K562 (cell line): Measurements from ENCODE around the gene ASB15. TPM values are rescaled to one million over a fixed set of nuclear protein-coding genes. Genes with fewer than 3 reads are reported as not detected.

ENCODE experiments used
- ETS1 ChIP-seq: conservative IDR thresholded peaks from 2 replicates; pipeline ENCODE4 v1.6.1; 2011; ENCODE audit warnings: low read depth, mild to moderate bottlenecking, low read length; ENCODE audit not compliant: control insufficient read depth
- KHSRP ChIP-seq: fragments of 450-650 bp; IDR thresholded peaks from 2 replicates; pipeline ENCODE4 v1.6.1; 2017
- KLF1 ChIP-seq: fragments of 450-650 bp; IDR thresholded peaks from 2 replicates; pipeline ENCODE4 v1.6.1; 2016; ENCODE audit warnings: missing genetic modification characterization, missing compliant biosample characterization
- MNT ChIP-seq, 2 experiments: fragments of 450-650 bp; conservative IDR thresholded peaks; 2 replicates each; pipeline ENCODE4 v1.6.1; 2017; ENCODE audit warnings: mild to moderate bottlenecking in 2 of 2, moderate library complexity in 2 of 2
- POLR2H ChIP-seq: IDR thresholded peaks from 2 replicates; pipeline ENCODE4 v1.6.1; 2016; ENCODE audit warnings: missing genetic modification characterization, low read depth, mild to moderate bottlenecking, control low read depth, missing compliant biosample characterization, moderate library complexity
- RBM15 ChIP-seq: fragments of 200-400 bp; formaldehyde crosslinking; IDR thresholded peaks from 2 replicates; pipeline ENCODE4 v1.6.1; 2018; ENCODE audit warnings: mild to moderate bottlenecking, low read length, moderate library complexity; ENCODE audit not compliant: insufficient read depth
- RERE ChIP-seq: sonication (generic); formaldehyde crosslinking; IDR thresholded peaks from 2 replicates; pipeline ENCODE4 v1.8.0; 2023; ENCODE audit warnings: missing genetic modification reagents, mild to moderate bottlenecking, borderline replicate concordance
- SRSF3 ChIP-seq: fragments of 200-400 bp; formaldehyde crosslinking; IDR thresholded peaks from 2 replicates; pipeline ENCODE4 v1.6.1; 2016; ENCODE audit warnings: mild to moderate bottlenecking, low read length, moderate library complexity; ENCODE audit not compliant: insufficient read depth
- TAF9B ChIP-seq: fragments of 450-650 bp; IDR thresholded peaks from 2 replicates; pipeline ENCODE4 v1.6.1; 2018; ENCODE audit warnings: mild to moderate bottlenecking; ENCODE audit not compliant: partially characterized antibody
- TFAM ChIP-seq: fragments of 250-450 bp; sonication (Bioruptor Pico); conservative IDR thresholded peaks from 2 replicates; pipeline ENCODE4 v1.5.0; 2021; ENCODE audit warnings: mild to moderate bottlenecking, moderate library complexity
- THAP12 ChIP-seq: fragments of 250-450 bp; sonication (Bioruptor Pico); IDR thresholded peaks from 2 replicates; pipeline ENCODE4 v1.9.0; 2021; ENCODE audit warnings: mild to moderate bottlenecking, inconsistent platforms
- ZNF644 ChIP-seq: fragments of 200-800 bp; sonication (Bioruptor generic); IDR thresholded peaks from 2 replicates; pipeline ENCODE4 v1.6.1; 2016; ENCODE audit warnings: low read depth, missing genetic modification characterization, missing compliant biosample characterization
- polyA plus RNA-seq, 8 experiments: library from polyadenylated mRNA; depleted of rRNA in 4 of 8; stranded (reverse) in 5 of 8; unstranded in 3 of 8; fragments of >200 nt; fragmentation: Nextera tagmentation in 2 of 8; fragmentation: Illumina TruSeq in 1 of 8; extraction: Ambion mirVana in 2 of 8; extraction: Trizol in 1 of 8; gene quantifications; 2 replicates each; pipeline versions ENCODE4 v1.2.1 to v1.2.3, GENCODE V29; 2011 to 2014; ENCODE audit warnings: inconsistent platforms in 1 of 8, missing spikeins in 1 of 8
- total RNA-seq, 7 experiments: library from RNA; depleted of rRNA in 6 of 7; stranded (reverse); fragments of >200 nt in 6 of 7; fragmentation: Illumina TruSeq in 2 of 7; extraction: Trizol in 2 of 7; gene quantifications; 2 replicates each; pipeline versions ENCODE4 v1.2.1 to v1.2.3, GENCODE V29; 2011 to 2021; ENCODE audit warnings: low replicate concordance in 1 of 7

ASB15 gene
- total and polyA plus RNA-seq, 9 of the 15 experiments (the other 6 are each of a cell fraction or from before 2014, with no cell fraction given), result 0.03 to 0.14 (median 0.04) TPM; not detected in 3

- TF ChIP-seq THAP12 (CRISPR knock-in tag), result 0 out of 2 replicates have a peak, but pooled peaks have one; percentile 56
- TF ChIP-seq ZNF644, result peak; percentile 32; the same call in 1 of the 2 replicates
- TF ChIP-seq POLR2H (tag), result peak; percentile 80
- peak; percentile 97 for TF ChIP-seq TAF9B
- no peak for TF ChIP-seq TFAM (CRISPR knock-in tag)
- TF ChIP-seq KHSRP, result no peak
- TF ChIP-seq MNT (conservative IDR thresholded peaks at IDR 0.05), result peak; percentile 47 to 86
- peak; percentile 79 for TF ChIP-seq ETS1
- no peak for TF ChIP-seq RBM15
- 0 out of 2 replicates have a peak, but pooled peaks have one; percentile 27 for TF ChIP-seq KLF1 (tag)
- no peak for TF ChIP-seq RERE (CRISPR knock-in tag)
- TF ChIP-seq SRSF3, result 0 out of 2 replicates have a peak, but pooled peaks have one; percentile 40
Measured at GRCh38 chr7:123557398-123558288, 44.0 kb upstream of the ASB15 start, which contains the start of gene NDUFA5 (continued).
